ENCODE results near the gene RPN2.

DNA sequence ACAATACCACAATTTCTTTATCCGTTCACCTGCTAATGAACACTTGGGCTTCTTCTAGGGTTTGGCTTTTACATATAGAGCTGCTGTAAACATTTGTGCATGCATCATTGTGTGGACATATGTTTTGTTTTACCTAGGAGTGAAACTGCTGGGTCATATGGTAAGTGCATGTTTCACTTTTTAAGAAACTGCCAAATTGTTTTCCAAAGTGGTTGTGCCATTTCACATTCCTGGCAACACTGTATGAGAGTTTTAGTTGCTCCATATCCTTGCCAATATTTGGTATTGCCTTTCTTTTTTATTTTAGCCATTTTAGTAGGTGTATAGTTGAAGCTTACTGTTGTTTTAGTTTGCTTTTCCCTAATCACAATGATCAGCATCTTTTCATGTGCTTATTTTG is 14.1 kb upstream of the RPN2 start:
- no peak for TF ChIP-seq RFX5 (IDR thresholded peaks at IDR 0.05; ENCODE audit: low read length)
- TF ChIP-seq, protein P1, sequence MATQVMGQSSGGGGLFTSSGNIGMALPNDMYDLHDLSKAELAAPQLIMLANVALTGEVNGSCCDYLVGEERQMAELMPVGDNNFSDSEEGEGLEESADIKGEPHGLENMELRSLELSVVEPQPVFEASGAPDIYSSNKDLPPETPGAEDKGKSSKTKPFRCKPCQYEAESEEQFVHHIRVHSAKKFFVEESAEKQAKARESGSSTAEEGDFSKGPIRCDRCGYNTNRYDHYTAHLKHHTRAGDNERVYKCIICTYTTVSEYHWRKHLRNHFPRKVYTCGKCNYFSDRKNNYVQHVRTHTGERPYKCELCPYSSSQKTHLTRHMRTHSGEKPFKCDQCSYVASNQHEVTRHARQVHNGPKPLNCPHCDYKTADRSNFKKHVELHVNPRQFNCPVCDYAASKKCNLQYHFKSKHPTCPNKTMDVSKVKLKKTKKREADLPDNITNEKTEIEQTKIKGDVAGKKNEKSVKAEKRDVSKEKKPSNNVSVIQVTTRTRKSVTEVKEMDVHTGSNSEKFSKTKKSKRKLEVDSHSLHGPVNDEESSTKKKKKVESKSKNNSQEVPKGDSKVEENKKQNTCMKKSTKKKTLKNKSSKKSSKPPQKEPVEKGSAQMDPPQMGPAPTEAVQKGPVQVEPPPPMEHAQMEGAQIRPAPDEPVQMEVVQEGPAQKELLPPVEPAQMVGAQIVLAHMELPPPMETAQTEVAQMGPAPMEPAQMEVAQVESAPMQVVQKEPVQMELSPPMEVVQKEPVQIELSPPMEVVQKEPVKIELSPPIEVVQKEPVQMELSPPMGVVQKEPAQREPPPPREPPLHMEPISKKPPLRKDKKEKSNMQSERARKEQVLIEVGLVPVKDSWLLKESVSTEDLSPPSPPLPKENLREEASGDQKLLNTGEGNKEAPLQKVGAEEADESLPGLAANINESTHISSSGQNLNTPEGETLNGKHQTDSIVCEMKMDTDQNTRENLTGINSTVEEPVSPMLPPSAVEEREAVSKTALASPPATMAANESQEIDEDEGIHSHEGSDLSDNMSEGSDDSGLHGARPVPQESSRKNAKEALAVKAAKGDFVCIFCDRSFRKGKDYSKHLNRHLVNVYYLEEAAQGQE (IDR thresholded peaks at IDR 0.05; ENCODE audit: low read depth, low read length): no peak
- TF ChIP-seq, protein P2, sequence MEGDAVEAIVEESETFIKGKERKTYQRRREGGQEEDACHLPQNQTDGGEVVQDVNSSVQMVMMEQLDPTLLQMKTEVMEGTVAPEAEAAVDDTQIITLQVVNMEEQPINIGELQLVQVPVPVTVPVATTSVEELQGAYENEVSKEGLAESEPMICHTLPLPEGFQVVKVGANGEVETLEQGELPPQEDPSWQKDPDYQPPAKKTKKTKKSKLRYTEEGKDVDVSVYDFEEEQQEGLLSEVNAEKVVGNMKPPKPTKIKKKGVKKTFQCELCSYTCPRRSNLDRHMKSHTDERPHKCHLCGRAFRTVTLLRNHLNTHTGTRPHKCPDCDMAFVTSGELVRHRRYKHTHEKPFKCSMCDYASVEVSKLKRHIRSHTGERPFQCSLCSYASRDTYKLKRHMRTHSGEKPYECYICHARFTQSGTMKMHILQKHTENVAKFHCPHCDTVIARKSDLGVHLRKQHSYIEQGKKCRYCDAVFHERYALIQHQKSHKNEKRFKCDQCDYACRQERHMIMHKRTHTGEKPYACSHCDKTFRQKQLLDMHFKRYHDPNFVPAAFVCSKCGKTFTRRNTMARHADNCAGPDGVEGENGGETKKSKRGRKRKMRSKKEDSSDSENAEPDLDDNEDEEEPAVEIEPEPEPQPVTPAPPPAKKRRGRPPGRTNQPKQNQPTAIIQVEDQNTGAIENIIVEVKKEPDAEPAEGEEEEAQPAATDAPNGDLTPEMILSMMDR (IDR thresholded peaks at IDR 0.05): no peak
- no peak for TF ChIP-seq NRF1 (IDR thresholded peaks at IDR 0.05; ENCODE audit: low read depth, low read length)
- TF ChIP-seq TEAD4 (IDR thresholded peaks at IDR 0.05; ENCODE audit: borderline replicate concordance, insufficient read depth): no peak
- TF ChIP-seq YY1 (IDR thresholded peaks at IDR 0.05; ENCODE audit: low read depth): no peak
- no peak for TF ChIP-seq FOSL2 (IDR thresholded peaks at IDR 0.05; ENCODE audit: borderline replicate concordance, low read depth)
- TF ChIP-seq POLR2AphosphoS5 (IDR thresholded peaks at IDR 0.05; ENCODE audit: low read depth, low read length): no peak
- TF ChIP-seq EP300 (IDR thresholded peaks at IDR 0.05; ENCODE audit: borderline replicate concordance in 1 of 2, low read depth in 1 of 2, low read length in 1 of 2): no peak
- TF ChIP-seq FOXM1 (IDR thresholded peaks at IDR 0.05; ENCODE audit: low read depth): no peak
- TF ChIP-seq MXI1 (IDR thresholded peaks at IDR 0.05; ENCODE audit: low read depth, low read length): no peak
- no peak for TF ChIP-seq SMC3 (IDR thresholded peaks at IDR 0.05; ENCODE audit: low read depth, low read length)
- no peak for TF ChIP-seq JUND (IDR thresholded peaks at IDR 0.05)
